Keratinocyte (primary cell): ENCODE data around the gene PRUNE1. TPM values are rescaled to one million over a fixed set of nuclear protein-coding genes. Genes with fewer than 3 reads are reported as not detected.

Experiments used
- DNase-seq: peaks from one replicate; pipeline ENCODE4 v3.0.0-alpha.2; 2011; ENCODE audit warnings: low read depth, missing footprints, low spot score
- FAIRE-seq: peaks from 2 replicates; lab custom pipeline; 2011; peaks lifted over from hg19 to GRCh38; lab: Jason Lieb, UNC
- H2AFZ ChIP-seq: 2 replicates; pipeline ENCODE4 v1.6.0; 2012; ENCODE audit warnings: low read length, control low read depth, inconsistent platforms; ENCODE audit not compliant: control insufficient read depth
- H3K27ac ChIP-seq: 2 replicates; pipeline ENCODE4 v1.5.1; 2011; ENCODE audit warnings: low read length; ENCODE audit not compliant: control insufficient read depth, insufficient read depth
- H3K27me3 ChIP-seq: 3 replicates; pipeline ENCODE4 v1.6.0; 2011; ENCODE audit warnings: low read length; ENCODE audit not compliant: control insufficient read depth, insufficient read depth; ENCODE audit errors: extremely low read depth
- H3K36me3 ChIP-seq, 2 experiments: 2 replicates in 1 of 2; 3 replicates in 1 of 2; pipeline ENCODE4 v1.5.1; 2011; ENCODE audit warnings: low read length in 2 of 2, mild to moderate bottlenecking in 1 of 2; ENCODE audit not compliant: control insufficient read depth in 2 of 2, insufficient read depth in 2 of 2; ENCODE audit errors: extremely low read depth in 1 of 2
- H3K4me1 ChIP-seq: 3 replicates; pipeline ENCODE4 v1.5.1; 2011; ENCODE audit warnings: low read length; ENCODE audit not compliant: control insufficient read depth, insufficient read depth; ENCODE audit errors: extremely low read depth
- H3K4me2 ChIP-seq: 3 replicates; pipeline ENCODE4 v1.6.0; 2011; ENCODE audit warnings: low read depth, low read length; ENCODE audit not compliant: control insufficient read depth, insufficient read depth; ENCODE audit errors: extremely low read depth
- H3K4me3 ChIP-seq, 3 experiments: fragments of 200-600 bp in 1 of 3; sonication (generic) in 1 of 3; 2 replicates in 2 of 3; 3 replicates in 1 of 3; pipeline ENCODE4 v1.5.1; 2011 to 2016; ENCODE audit warnings: low read length in 3 of 3, mild to moderate bottlenecking in 3 of 3, control low read depth in 2 of 3, inconsistent platforms in 1 of 3, low read depth in 1 of 3, mixed read lengths in 1 of 3, mixed run types in 1 of 3, moderate library complexity in 1 of 3; ENCODE audit not compliant: control insufficient read depth in 2 of 3, insufficient read depth in 2 of 3; ENCODE audit errors: extremely low read depth in 1 of 3
- H3K79me2 ChIP-seq: 2 replicates; pipeline ENCODE4 v1.6.0; 2012; ENCODE audit warnings: low read length; ENCODE audit not compliant: control insufficient read depth, insufficient read depth
- H3K9ac ChIP-seq: 3 replicates; pipeline ENCODE4 v1.6.0; 2011; ENCODE audit warnings: low read length; ENCODE audit not compliant: control insufficient read depth, insufficient read depth; ENCODE audit errors: extremely low read depth
- H3K9me1 ChIP-seq: 3 replicates; pipeline ENCODE4 v1.6.0; 2011; ENCODE audit warnings: low read length; ENCODE audit not compliant: control insufficient read depth, insufficient read depth; ENCODE audit errors: extremely low read depth
- H3K9me3 ChIP-seq: 2 replicates; pipeline ENCODE4 v1.5.1; 2012; ENCODE audit warnings: low read depth, low read length; ENCODE audit not compliant: control insufficient read depth
- H4K20me1 ChIP-seq: 3 replicates; pipeline ENCODE4 v1.6.0; 2011; ENCODE audit warnings: low read length; ENCODE audit not compliant: control insufficient read depth, insufficient read depth; ENCODE audit errors: extremely low read depth
- EZH2 ChIP-seq: IDR thresholded peaks from one replicate; pipeline ENCODE4 v1.6.1; 2012; ENCODE audit warnings: inconsistent platforms, mild to moderate bottlenecking, low read length, moderate library complexity
- dilution Hi-C: fragments of 300-500 bp; cut with MboI; formaldehyde crosslinking; loops from one replicate; pipeline ENCODE4 v1.7.0; 2020; ENCODE audit warnings: low sequenced_read_pairs; ENCODE audit not compliant: extremely low pct_ligation_motif_present
- polyA plus RNA-seq, 5 experiments: library from polyadenylated mRNA; depleted of rRNA in 3 of 5; stranded (reverse) in 3 of 5; stranded (forward) in 1 of 5; unstranded in 1 of 5; fragments of >200 nt; gene quantifications; 1 replicate in 1 of 5; 2 replicates in 3 of 5; 3 replicates in 1 of 5; pipeline versions ENCODE4 v1.2.1 to v1.2.3, GENCODE V29; 2011 to 2012; ENCODE audit warnings: missing spikeins in 2 of 5, low read depth in 1 of 5, low replicate concordance in 1 of 5
- TF ChIP-seq, protein P1 (sequence below), 3 experiments: IDR thresholded peaks in 1 of 3; conservative IDR thresholded peaks in 1 of 3; optimal IDR thresholded peaks in 1 of 3; 2 replicates in 2 of 3; 3 replicates in 1 of 3; pipeline versions ENCODE3 to v1.5.1; 2011; ENCODE audit warnings: low read length in 3 of 3, mild to moderate bottlenecking in 3 of 3, moderate library complexity in 2 of 3, control low read depth in 1 of 3, inconsistent platforms in 1 of 3; ENCODE audit not compliant: insufficient read depth in 2 of 3; ENCODE audit errors: extremely low read depth in 1 of 3

The PRUNE1 gene
- polyA plus RNA-seq, 1 donor (not counting 4 experiments of a cell fraction or from before 2014, with no cell fraction given), result 15.4 TPM

DNA sequence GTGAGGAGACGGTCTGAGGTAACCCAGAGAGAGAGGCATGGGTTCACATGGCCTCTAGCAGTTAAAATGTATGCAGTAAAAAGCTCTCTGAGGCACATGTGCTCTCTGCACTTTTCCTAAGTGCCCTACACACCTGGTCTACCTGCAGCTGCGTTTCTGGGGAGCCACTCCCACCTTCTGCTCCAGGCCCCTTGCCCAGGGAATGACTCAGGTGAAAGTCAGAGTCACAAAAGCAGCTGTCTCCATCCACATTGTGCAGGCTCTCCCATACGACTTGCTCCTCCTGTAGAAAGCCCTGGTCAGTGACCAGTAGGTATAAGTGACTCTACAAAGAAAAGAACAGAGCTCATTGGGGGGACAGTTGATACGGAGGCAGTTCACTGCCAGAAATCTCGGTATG lies 10.3 kb upstream of the PRUNE1 start:
- DNase-seq (no peak), FAIRE-seq (no peak)
- no peak overlapping the region for H3K9ac ChIP-seq
- peaks cover 13% of the 10 kb centered on the region for H3K4me1 ChIP-seq
- TF ChIP-seq, protein P1, sequence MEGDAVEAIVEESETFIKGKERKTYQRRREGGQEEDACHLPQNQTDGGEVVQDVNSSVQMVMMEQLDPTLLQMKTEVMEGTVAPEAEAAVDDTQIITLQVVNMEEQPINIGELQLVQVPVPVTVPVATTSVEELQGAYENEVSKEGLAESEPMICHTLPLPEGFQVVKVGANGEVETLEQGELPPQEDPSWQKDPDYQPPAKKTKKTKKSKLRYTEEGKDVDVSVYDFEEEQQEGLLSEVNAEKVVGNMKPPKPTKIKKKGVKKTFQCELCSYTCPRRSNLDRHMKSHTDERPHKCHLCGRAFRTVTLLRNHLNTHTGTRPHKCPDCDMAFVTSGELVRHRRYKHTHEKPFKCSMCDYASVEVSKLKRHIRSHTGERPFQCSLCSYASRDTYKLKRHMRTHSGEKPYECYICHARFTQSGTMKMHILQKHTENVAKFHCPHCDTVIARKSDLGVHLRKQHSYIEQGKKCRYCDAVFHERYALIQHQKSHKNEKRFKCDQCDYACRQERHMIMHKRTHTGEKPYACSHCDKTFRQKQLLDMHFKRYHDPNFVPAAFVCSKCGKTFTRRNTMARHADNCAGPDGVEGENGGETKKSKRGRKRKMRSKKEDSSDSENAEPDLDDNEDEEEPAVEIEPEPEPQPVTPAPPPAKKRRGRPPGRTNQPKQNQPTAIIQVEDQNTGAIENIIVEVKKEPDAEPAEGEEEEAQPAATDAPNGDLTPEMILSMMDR (optimal IDR thresholded peaks at IDR 0.05 in 1 of 3, IDR thresholded peaks at IDR 0.05 in 1 of 3, conservative IDR thresholded peaks at IDR 0.05 in 1 of 3; ENCODE audit: extremely low read depth in 1 of 3, insufficient read depth in 2 of 3, low read length in 3 of 3), result no peak
- no peak for TF ChIP-seq EZH2
- no peaks in the 10 kb centered on the region for H3K27me3 ChIP-seq
- no peaks in the 10 kb centered on the region for H4K20me1 ChIP-seq
- no peak overlapping the region for H3K4me2 ChIP-seq
- dilution Hi-C loops, result no loop called here
- H3K4me3 ChIP-seq, result no peak overlapping the region
- no peak overlapping the region for H2AFZ ChIP-seq
- H3K9me3 ChIP-seq, result no peaks in the 10 kb centered on the region
- peaks cover 0 to 2% of the 10 kb centered on the region in 2 experiments for H3K36me3 ChIP-seq
- no peak overlapping the region for H3K27ac ChIP-seq
- no peaks in the 10 kb centered on the region for H3K9me1 ChIP-seq
- no peaks in the 10 kb centered on the region for H3K79me2 ChIP-seq

DNA sequence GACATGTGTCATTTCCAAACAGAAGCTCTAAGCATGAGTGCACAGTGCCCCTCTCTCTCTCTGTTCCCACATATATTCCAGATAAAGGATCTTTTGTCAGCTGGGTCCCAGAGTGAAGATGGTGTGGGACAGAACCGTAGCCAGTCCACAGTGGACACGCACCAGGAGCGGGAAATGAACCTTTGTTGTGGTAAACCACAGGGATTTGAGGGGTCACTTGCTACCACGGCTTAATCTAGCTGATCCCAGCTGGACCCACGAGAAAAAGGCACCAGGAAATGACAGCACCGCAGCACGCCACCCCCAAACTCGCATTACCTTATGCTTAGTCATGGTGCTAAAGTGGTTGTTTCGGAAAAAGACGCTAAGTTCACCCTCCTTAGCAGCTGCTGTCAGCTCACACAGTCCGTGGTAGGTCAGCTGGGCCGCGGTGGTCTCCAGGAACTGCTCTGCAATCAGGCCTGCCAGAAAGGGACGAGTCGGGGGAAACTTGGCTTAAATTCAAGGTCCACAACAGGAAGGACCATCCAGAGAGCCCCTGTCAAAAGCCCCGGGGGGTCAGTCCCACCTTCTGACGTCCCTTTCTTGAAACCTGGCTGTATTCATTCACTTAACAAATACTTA lies 9.1 kb upstream of the PRUNE1 start:
- Histone ChIP-seq H3K36me3 (peaks cover 0 to 2% of the 10 kb centered on the region in 2 experiments), H3K9me3 (no peaks in the 10 kb centered on the region), H3K4me2 (no peak overlapping the region), H3K9me1 (no peaks in the 10 kb centered on the region), H3K27ac (no peak overlapping the region), H3K79me2 (no peaks in the 10 kb centered on the region), H3K27me3 (no peaks in the 10 kb centered on the region), H3K4me3 (no peak overlapping the region), H2AFZ (no peak overlapping the region), H4K20me1 (no peaks in the 10 kb centered on the region), H3K4me1 (peaks cover 15% of the 10 kb centered on the region), H3K9ac (no peak overlapping the region)
- dilution Hi-C loops, result no loop called here
- DNase-seq (no peak), FAIRE-seq (no peak)
- TF ChIP-seq EZH2, result no peak
- TF ChIP-seq, protein P1 (optimal IDR thresholded peaks at IDR 0.05 in 1 of 3, IDR thresholded peaks at IDR 0.05 in 1 of 3, conservative IDR thresholded peaks at IDR 0.05 in 1 of 3; ENCODE audit: extremely low read depth in 1 of 3, insufficient read depth in 2 of 3, low read length in 3 of 3), result no peak
